Kidney (tissue), 14 donors: Measurements from ENCODE around the gene CIAO1. TPM values are rescaled to one million over a fixed set of nuclear protein-coding genes. Genes with fewer than 3 reads are reported as not detected.

Experiments used
- DNase-seq, 5 donors: peaks; one replicate each; pipeline ENCODE4 v3.0.0-alpha.2; 2013 to 2020
- FAIRE-seq: peaks from 2 replicates; lab custom pipeline; 2012; peaks lifted over from hg19 to GRCh38; lab: Jason Lieb, UNC
- H3K27ac ChIP-seq, 2 donors: one replicate each; pipeline ENCODE4 v1.7.0; 2013; ENCODE audit warnings: low read depth in 2 of 2, low read length in 2 of 2, inconsistent platforms in 1 of 2
- H3K27me3 ChIP-seq: one replicate; pipeline ENCODE4 v1.7.1; 2013; ENCODE audit warnings: low read length, inconsistent platforms; ENCODE audit not compliant: control insufficient read depth, insufficient read depth
- H3K36me3 ChIP-seq, 3 donors: one replicate each; pipeline versions ENCODE4 v1.7.0 to v1.7.1; 2013; ENCODE audit warnings: low read length in 3 of 3, control low read depth in 1 of 3, inconsistent platforms in 1 of 3; ENCODE audit not compliant: insufficient read depth in 3 of 3, control insufficient read depth in 2 of 3
- H3K4me1 ChIP-seq, 3 donors: one replicate each; pipeline versions ENCODE4 v1.7.0 to v1.7.1; 2013; ENCODE audit warnings: low read length in 3 of 3, inconsistent platforms in 1 of 3, low read depth in 1 of 3; ENCODE audit not compliant: control insufficient read depth in 2 of 3, insufficient read depth in 2 of 3
- H3K4me3 ChIP-seq, 3 donors: one replicate each; pipeline versions ENCODE4 v1.7.0 to v1.8.1; 2013; ENCODE audit warnings: low read length in 3 of 3, control low read depth in 1 of 3, inconsistent platforms in 1 of 3
- H3K9ac ChIP-seq, 3 donors: one replicate each; pipeline versions ENCODE4 v1.7.0 to v1.7.1; 2013; ENCODE audit warnings: low read length in 3 of 3, control low read depth in 1 of 3, inconsistent platforms in 1 of 3
- H3K9me3 ChIP-seq, 3 donors: one replicate each; pipeline versions ENCODE4 v1.7.0 to v1.7.1; 2013; ENCODE audit warnings: low read length in 3 of 3, control low read depth in 1 of 3, inconsistent platforms in 1 of 3; ENCODE audit not compliant: control insufficient read depth in 2 of 3, insufficient read depth in 1 of 3
- intact Hi-C: fragments of 100-400 bp; cut with DNase I; formaldehyde crosslinking; loops from one replicate; pipeline ENCODE4 v1.11.1; 2022
- polyA plus RNA-seq: library from polyadenylated mRNA; stranded (reverse); fragments of 350-450 nt; fragmentation: Illumina TruSeq; extraction: RNeasy Lipid Tissue Mini Kit (QIAGEN cat#74804); gene quantifications from one replicate; pipeline ENCODE4 v1.2.3, GENCODE V29; 2014; ENCODE audit warnings: low read depth, low replicate concordance; ENCODE audit not compliant: insufficient read depth
- total RNA-seq: library from RNA; stranded (reverse); fragmentation: NEBNext Ultra II Directional; extraction: Animal tissue kit (Norgen Biotek cat#: 25700); gene quantifications from one replicate; pipeline ENCODE4 v1.2.1, GENCODE V29; 2021
- TF ChIP-seq, protein P1 (sequence below): IDR thresholded peaks from 3 replicates; pipeline ENCODE4 v1.5.1; 2012; ENCODE audit warnings: mild to moderate bottlenecking, moderate library complexity, borderline replicate concordance; ENCODE audit not compliant: insufficient read depth; ENCODE audit errors: extremely low read depth
- donor health status: control.
- donor health status: control.
- donor health status: control.
- donor health status: control.
- donor health status: control.
- donor health status: DM: yes; HTN: yes; CAD: no.
- donor health status: Normal renal cell carcinoma (clear cell type).

CIAO1 gene
- total and polyA plus RNA-seq, 2 donors from 2014 or later = 48.2 to 63.0 TPM

DNA sequence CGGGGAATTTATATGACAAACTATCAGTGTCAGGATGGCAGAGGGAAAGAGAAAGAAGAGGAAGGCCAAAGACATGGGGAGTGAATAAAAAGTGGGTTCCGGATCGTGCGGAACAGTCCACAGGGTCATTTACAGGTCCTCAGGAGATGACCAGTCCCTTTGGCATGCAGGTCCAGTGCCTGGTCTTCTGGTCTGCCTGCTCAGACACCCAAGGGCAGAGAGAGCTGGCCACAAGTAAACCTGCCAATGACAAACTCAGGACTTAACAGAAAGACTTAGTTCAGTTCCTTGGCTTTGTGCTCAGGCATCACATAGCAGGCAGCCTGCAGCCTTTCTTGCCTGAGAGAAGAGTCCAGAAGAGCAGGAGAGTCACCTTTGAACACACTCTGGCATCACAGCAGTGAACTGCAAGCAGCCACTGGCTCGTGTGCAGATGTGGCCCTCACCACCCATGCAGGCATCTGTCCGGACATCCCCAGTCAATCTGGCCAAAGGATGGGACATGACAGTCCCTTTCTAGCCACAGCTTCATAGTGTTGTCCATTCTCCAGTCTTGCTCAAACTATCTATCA, 14.2 kb upstream of the CIAO1 start:
- TF ChIP-seq, protein P1, sequence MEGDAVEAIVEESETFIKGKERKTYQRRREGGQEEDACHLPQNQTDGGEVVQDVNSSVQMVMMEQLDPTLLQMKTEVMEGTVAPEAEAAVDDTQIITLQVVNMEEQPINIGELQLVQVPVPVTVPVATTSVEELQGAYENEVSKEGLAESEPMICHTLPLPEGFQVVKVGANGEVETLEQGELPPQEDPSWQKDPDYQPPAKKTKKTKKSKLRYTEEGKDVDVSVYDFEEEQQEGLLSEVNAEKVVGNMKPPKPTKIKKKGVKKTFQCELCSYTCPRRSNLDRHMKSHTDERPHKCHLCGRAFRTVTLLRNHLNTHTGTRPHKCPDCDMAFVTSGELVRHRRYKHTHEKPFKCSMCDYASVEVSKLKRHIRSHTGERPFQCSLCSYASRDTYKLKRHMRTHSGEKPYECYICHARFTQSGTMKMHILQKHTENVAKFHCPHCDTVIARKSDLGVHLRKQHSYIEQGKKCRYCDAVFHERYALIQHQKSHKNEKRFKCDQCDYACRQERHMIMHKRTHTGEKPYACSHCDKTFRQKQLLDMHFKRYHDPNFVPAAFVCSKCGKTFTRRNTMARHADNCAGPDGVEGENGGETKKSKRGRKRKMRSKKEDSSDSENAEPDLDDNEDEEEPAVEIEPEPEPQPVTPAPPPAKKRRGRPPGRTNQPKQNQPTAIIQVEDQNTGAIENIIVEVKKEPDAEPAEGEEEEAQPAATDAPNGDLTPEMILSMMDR = no peak
- Histone ChIP-seq H3K9me3 (no peaks in the 10 kb centered on the region), H3K4me1 (peaks cover 3 to 34% (median 15%) of the 10 kb centered on the region in 3 donors), H3K4me3 (no peak overlapping the region), H3K36me3 (peaks cover 3 to 29% (median 27%) of the 10 kb centered on the region in 3 donors), H3K27ac (peak overlapping the region; percentile 38 to 66), H3K27me3 (no peaks in the 10 kb centered on the region), H3K9ac (peak overlapping the region in 1 of 3 donors; percentile 36)
- FAIRE-seq = peak; percentile 85
- DNase-seq = peak; percentile 85 to 93 (median 90)
- intact Hi-C loops = no loop called here

DNA sequence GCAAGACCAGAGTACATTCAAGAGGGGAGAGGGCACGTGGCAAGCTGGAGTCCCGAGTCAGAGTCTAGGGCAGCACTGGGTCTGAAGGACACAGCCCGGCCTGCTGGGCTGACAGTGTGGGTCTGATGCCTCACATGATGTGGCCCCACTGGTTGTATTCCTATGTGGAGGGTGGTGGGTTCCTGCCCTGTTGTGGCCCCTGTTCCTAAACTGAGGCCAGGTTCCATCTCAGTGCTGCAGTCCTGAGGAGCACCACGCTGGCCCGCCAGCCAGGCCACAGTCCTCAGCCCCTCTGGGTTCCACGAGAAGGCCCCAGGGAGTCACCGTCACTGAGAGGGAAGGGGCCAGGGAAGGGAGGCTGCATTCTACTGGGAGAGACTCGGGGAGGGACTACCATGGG, 13.5 kb upstream of the CIAO1 start:
- Histone ChIP-seq H3K36me3 (peaks cover 3 to 29% (median 27%) of the 10 kb centered on the region in 3 donors), H3K4me3 (no peak overlapping the region), H3K9ac (peak overlapping the region in 1 of 3 donors; percentile 36), H3K9me3 (no peaks in the 10 kb centered on the region), H3K27me3 (no peaks in the 10 kb centered on the region), H3K27ac (peak overlapping the region; percentile 61 to 66), H3K4me1 (peaks cover 3 to 34% (median 15%) of the 10 kb centered on the region in 3 donors)
- TF ChIP-seq, protein P1 = no peak
- intact Hi-C loops = no loop called here
- DNase-seq (peak in 1 of 5 donors; percentile 56), FAIRE-seq (no peak)

DNA sequence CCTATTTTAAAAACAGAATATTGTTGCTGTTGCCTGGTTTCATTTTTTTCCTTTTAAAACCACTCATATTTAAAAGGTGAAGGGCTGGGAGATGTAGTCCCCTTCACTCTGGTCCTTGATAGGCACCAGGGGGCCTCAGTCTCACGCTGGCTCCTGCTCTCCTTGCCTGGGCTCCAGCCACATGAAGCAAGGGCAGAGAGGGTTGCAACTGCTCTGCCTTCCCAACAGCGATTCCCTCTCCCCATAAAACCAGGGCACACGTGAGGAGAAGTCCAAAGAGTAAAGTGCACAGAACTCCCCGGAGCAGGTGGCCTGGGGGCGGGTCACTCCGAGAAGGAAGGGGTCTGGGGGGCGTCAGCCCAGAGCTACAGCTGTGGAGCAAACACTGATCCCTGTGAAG, 13.0 kb upstream of the CIAO1 start:
- Histone ChIP-seq H3K36me3 (peaks cover 3 to 29% (median 27%) of the 10 kb centered on the region in 3 donors), H3K27me3 (no peaks in the 10 kb centered on the region), H3K9me3 (no peaks in the 10 kb centered on the region), H3K27ac (peak overlapping the region in 1 of 2 donors; percentile 61), H3K4me3 (no peak overlapping the region), H3K9ac (no peak overlapping the region), H3K4me1 (peaks cover 3 to 38% (median 20%) of the 10 kb centered on the region in 3 donors)
- peak in 1 of 5 donors; percentile 28 for DNase-seq
- no peak for FAIRE-seq
- TF ChIP-seq, protein P1 = peak; percentile 16
- intact Hi-C loops = no loop called here
